BLaER1 treated with 17β-estradiol and CSF1 and Interleukin-3, amounts not matched to agents 10 nM and 100 nM (cell line): ENCODE data around the gene KLHDC4.

Experiments used
- H3K27ac ChIP-seq, 11 experiments: shearing (Covaris generic); formaldehyde crosslinking; 2 replicates each; pipeline ENCODE4 v1.8.1; 2022
- H3K27me3 ChIP-seq, 11 experiments: shearing (Covaris generic); formaldehyde crosslinking; 2 replicates each; pipeline ENCODE4 v1.8.1; 2022
- H3K36me3 ChIP-seq, 11 experiments: shearing (Covaris generic); formaldehyde crosslinking; 2 replicates each; pipeline ENCODE4 v1.8.1; 2022
- H3K4me1 ChIP-seq, 10 experiments: shearing (Covaris generic); formaldehyde crosslinking; 2 replicates each; pipeline ENCODE4 v1.8.1; 2022
- H3K4me2 ChIP-seq, 11 experiments: shearing (Covaris generic); formaldehyde crosslinking; 2 replicates each; pipeline ENCODE4 v1.8.1; 2022
- H3K4me3 ChIP-seq, 10 experiments: shearing (Covaris generic); formaldehyde crosslinking; 2 replicates each; pipeline ENCODE4 v1.8.1; 2022
- H3K9ac ChIP-seq, 11 experiments: shearing (Covaris generic); formaldehyde crosslinking; 2 replicates each; pipeline ENCODE4 v1.8.1; 2022
- H3K9me3 ChIP-seq, 11 experiments: shearing (Covaris generic); formaldehyde crosslinking; replicated peaks in 1 of 11; 2 replicates each; pipeline ENCODE4 v1.8.1; 2022
- H4K20me1 ChIP-seq, 11 experiments: shearing (Covaris generic); formaldehyde crosslinking; 2 replicates each; pipeline ENCODE4 v1.8.1; 2022
- Cebpa-rat ChIP-seq, 11 experiments: shearing (Covaris generic); IDR thresholded peaks; 2 replicates each; pipeline ENCODE4 v1.8.1; 2022

Gene KLHDC4

GRCh38 chr16:87701078-87701460, 64.7 kb downstream of the KLHDC4 start:
- H3K9me3 ChIP-seq = no peaks in the 10 kb centered on the region
- peak overlapping the region; percentile 79 to 98 (median 89) for H3K4me2 ChIP-seq
- H3K4me3 ChIP-seq = peak overlapping the region in 5 of 10 experiments; percentile 19 to 27 (median 22); a peak in 6 of 20 replicates
- H3K27me3 ChIP-seq = peaks cover 0 to 15% (median 0%) of the 10 kb centered on the region in 11 experiments; a peak in 4 of 22 replicates
- H4K20me1 ChIP-seq = peaks cover 0 to 94% (median 32%) of the 10 kb centered on the region in 11 experiments; a peak in 17 of 22 replicates
- H3K9ac ChIP-seq = peak overlapping the region in 9 of 11 experiments; percentile 3 to 82 (median 74); a peak in 15 of 22 replicates
- H3K27ac ChIP-seq = peak overlapping the region in 9 of 11 experiments; percentile 24 to 94 (median 87); a peak in 17 of 22 replicates
- peaks cover 56 to 100% (median 99%) of the 10 kb centered on the region in 10 experiments for H3K4me1 ChIP-seq
- TF ChIP-seq Cebpa-rat (IDR thresholded peaks at IDR 0.05) = no peak
- peaks cover 0 to 28% (median 10%) of the 10 kb centered on the region in 11 experiments; a peak in 12 of 22 replicates for H3K36me3 ChIP-seq

GRCh38 chr16:87700406-87701077, 65.2 kb downstream of the KLHDC4 start:
- TF ChIP-seq Cebpa-rat (IDR thresholded peaks at IDR 0.05) = no peak
- H4K20me1 ChIP-seq = peaks cover 1 to 96% (median 36%) of the 10 kb centered on the region in 11 experiments; a peak in 17 of 22 replicates
- no peaks in the 10 kb centered on the region for H3K9me3 ChIP-seq
- peaks cover 0 to 15% (median 0%) of the 10 kb centered on the region in 11 experiments; a peak in 4 of 22 replicates for H3K27me3 ChIP-seq
- peak overlapping the region in 9 of 11 experiments; percentile 24 to 94 (median 87); a peak in 17 of 22 replicates for H3K27ac ChIP-seq
- H3K9ac ChIP-seq = peak overlapping the region in 8 of 11 experiments; percentile 3 to 82 (median 76); a peak in 14 of 22 replicates
- peak overlapping the region in 5 of 10 experiments; percentile 19 to 27 (median 22); a peak in 4 of 20 replicates for H3K4me3 ChIP-seq
- peaks cover 56 to 100% (median 100%) of the 10 kb centered on the region in 10 experiments for H3K4me1 ChIP-seq
- H3K4me2 ChIP-seq = peak overlapping the region; percentile 79 to 98 (median 89)
- H3K36me3 ChIP-seq = peaks cover under 1 to 33% (median 15%) of the 10 kb centered on the region in 11 experiments; a peak in 16 of 22 replicates

GRCh38 chr16:87698676-87699199, 67.0 kb downstream of the KLHDC4 start:
- Histone ChIP-seq H3K27me3 (peaks cover 0 to 15% (median 0%) of the 10 kb centered on the region in 11 experiments; a peak in 4 of 22 replicates), H3K4me1 (peaks cover 40 to 100% (median 99%) of the 10 kb centered on the region in 10 experiments), H3K27ac (peak overlapping the region in 4 of 11 experiments; percentile 13 to 92 (median 32); a peak in 6 of 22 replicates), H3K4me3 (peak overlapping the region in 3 of 10 experiments; percentile 3 to 46 (median 27); a peak in 4 of 20 replicates), H4K20me1 (peaks cover 3 to 99% (median 42%) of the 10 kb centered on the region in 11 experiments; a peak in 18 of 22 replicates), H3K4me2 (peak overlapping the region; percentile 4 to 97 (median 84); a peak in 20 of 22 replicates), H3K9me3 (no peaks in the 10 kb centered on the region), H3K9ac (peak overlapping the region in 4 of 11 experiments; percentile 44 to 60 (median 53); a peak in 8 of 22 replicates), H3K36me3 (peaks cover 8 to 46% (median 23%) of the 10 kb centered on the region in 11 experiments; a peak in 16 of 22 replicates)
- no peak for TF ChIP-seq Cebpa-rat (IDR thresholded peaks at IDR 0.05)

- Histone ChIP-seq H3K9ac (peak overlapping the region in 4 of 11 experiments; percentile 44 to 60 (median 53); a peak in 8 of 22 replicates), H3K27me3 (peaks cover 0 to 15% (median 0%) of the 10 kb centered on the region in 11 experiments; a peak in 4 of 22 replicates), H3K27ac (peak overlapping the region in 3 of 11 experiments; percentile 13 to 92 (median 41); a peak in 5 of 22 replicates), H3K9me3 (no peaks in the 10 kb centered on the region), H4K20me1 (peaks cover 3 to 99% (median 45%) of the 10 kb centered on the region in 11 experiments; a peak in 19 of 22 replicates), H3K4me2 (peak overlapping the region; percentile 4 to 97 (median 84); a peak in 20 of 22 replicates), H3K4me3 (peak overlapping the region in 2 of 10 experiments; percentile 27 to 46; a peak in 4 of 20 replicates), H3K4me1 (peaks cover 35 to 100% (median 97%) of the 10 kb centered on the region in 10 experiments), H3K36me3 (peaks cover 8 to 48% (median 23%) of the 10 kb centered on the region in 11 experiments; a peak in 16 of 22 replicates)
- TF ChIP-seq Cebpa-rat (IDR thresholded peaks at IDR 0.05) = no peak
Measured at GRCh38 chr16:87698241-87698640, 67.5 kb downstream of the KLHDC4 start.

GRCh38 chr16:87697792-87698191, 68.0 kb downstream of the KLHDC4 start:
- H3K27ac ChIP-seq = peak overlapping the region in 3 of 11 experiments; percentile 19 to 54 (median 30); a peak in 3 of 22 replicates
- TF ChIP-seq Cebpa-rat (IDR thresholded peaks at IDR 0.05) = no peak
- H3K27me3 ChIP-seq = peaks cover 0 to 15% (median 0%) of the 10 kb centered on the region in 11 experiments; a peak in 4 of 22 replicates
- no peaks in the 10 kb centered on the region for H3K9me3 ChIP-seq
- H3K4me3 ChIP-seq = no peak overlapping the region; a peak in 2 of 20 replicates
- peaks cover 8 to 48% (median 23%) of the 10 kb centered on the region in 11 experiments; a peak in 16 of 22 replicates for H3K36me3 ChIP-seq
- H3K9ac ChIP-seq = peak overlapping the region in 4 of 11 experiments; percentile 25 to 60 (median 49); a peak in 7 of 22 replicates
- H4K20me1 ChIP-seq = peaks cover 3 to 99% (median 46%) of the 10 kb centered on the region in 11 experiments; a peak in 19 of 22 replicates
- peaks cover 31 to 100% (median 97%) of the 10 kb centered on the region in 10 experiments for H3K4me1 ChIP-seq
- peak overlapping the region in 9 of 11 experiments; percentile 64 to 97 (median 86); a peak in 17 of 22 replicates for H3K4me2 ChIP-seq

- Histone ChIP-seq H3K36me3 (peaks cover 8 to 48% (median 23%) of the 10 kb centered on the region in 11 experiments; a peak in 16 of 22 replicates), H3K27ac (peak overlapping the region in 4 of 11 experiments; percentile 1 to 54 (median 45); a peak in 6 of 22 replicates), H4K20me1 (peaks cover 3 to 99% (median 50%) of the 10 kb centered on the region in 11 experiments; a peak in 19 of 22 replicates), H3K9ac (peak overlapping the region in 4 of 11 experiments; percentile 15 to 54 (median 49); a peak in 3 of 22 replicates), H3K27me3 (peaks cover 0 to 16% (median 0%) of the 10 kb centered on the region in 11 experiments; a peak in 4 of 22 replicates), H3K4me1 (peaks cover 26 to 100% (median 97%) of the 10 kb centered on the region in 10 experiments), H3K9me3 (no peaks in the 10 kb centered on the region), H3K4me2 (peak overlapping the region in 9 of 11 experiments; percentile 20 to 97 (median 86); a peak in 17 of 22 replicates), H3K4me3 (no peak overlapping the region)
- TF ChIP-seq Cebpa-rat (IDR thresholded peaks at IDR 0.05) = no peak
Measured at GRCh38 chr16:87697256-87697655, 68.5 kb downstream of the KLHDC4 start.

GRCh38 chr16:87696726-87697125, 69.1 kb downstream of the KLHDC4 start:
- Histone ChIP-seq H3K4me1 (peaks cover 23 to 100% (median 97%) of the 10 kb centered on the region in 10 experiments), H3K36me3 (peaks cover 8 to 48% (median 23%) of the 10 kb centered on the region in 11 experiments; a peak in 16 of 22 replicates), H3K27me3 (peaks cover 0 to 21% (median 0%) of the 10 kb centered on the region in 11 experiments; a peak in 4 of 22 replicates), H3K27ac (peak overlapping the region in 4 of 11 experiments; percentile 1 to 54 (median 45); a peak in 6 of 22 replicates), H3K4me3 (no peak overlapping the region), H3K9me3 (no peaks in the 10 kb centered on the region), H3K9ac (peak overlapping the region in 4 of 11 experiments; percentile 15 to 54 (median 49); a peak in 4 of 22 replicates), H3K4me2 (peak overlapping the region in 9 of 11 experiments; percentile 20 to 97 (median 86); a peak in 18 of 22 replicates), H4K20me1 (peaks cover 3 to 99% (median 53%) of the 10 kb centered on the region in 11 experiments; a peak in 19 of 22 replicates)
- TF ChIP-seq Cebpa-rat (IDR thresholded peaks at IDR 0.05) = no peak
